Tibial nerve (tissue), 4 donors: ENCODE results near the gene LCN2.

Experiments used
- CTCF ChIP-seq, 5 experiments: fragments of 200-600 bp in 3 of 5; fragments of 450-650 bp in 2 of 5; sonication (generic) in 3 of 5; IDR thresholded peaks; one replicate each; pipeline ENCODE4 v1.5.1; 2016 to 2019; ENCODE audit warnings: antibody characterized with exemption in 5 of 5, mild to moderate bottlenecking in 3 of 5, moderate library complexity in 2 of 5
- EP300 ChIP-seq, 2 donors: sonication (generic); formaldehyde crosslinking; IDR thresholded peaks; one replicate each; pipeline ENCODE4 v1.6.1; 2017; ENCODE audit warnings: antibody characterized with exemption in 2 of 2, mild to moderate bottlenecking in 1 of 2
- POLR2A ChIP-seq, 2 donors: fragments of 450-650 bp; IDR thresholded peaks; one replicate each; pipeline ENCODE4 v1.6.1; 2017; ENCODE audit warnings: antibody characterized with exemption in 2 of 2, mild to moderate bottlenecking in 2 of 2, moderate library complexity in 2 of 2

GRCh38 chr9:128153060-128153946, 4.0 kb downstream of the LCN2 start:
- no peak for TF ChIP-seq CTCF (IDR thresholded peaks at IDR 0.05)
- TF ChIP-seq POLR2A (IDR thresholded peaks at IDR 0.05), result no peak
- no peak for TF ChIP-seq EP300 (IDR thresholded peaks at IDR 0.05)
